OCI-LY3 (cell line): ENCODE results near the gene ADARB2.

Experiments
- H2AFZ ChIP-seq: fragments of 200-600, 300-600 bp; shearing (Covaris generic); 2 replicates; pipeline ENCODE4 v1.6.0; 2014; ENCODE audit warnings: antibody characterized with exemption, low read depth, low read length
- H3K27ac ChIP-seq: fragments of 200-600, 300-600 bp; sonication (generic); 2 replicates; pipeline ENCODE4 v1.5.1; 2014; ENCODE audit warnings: mild to moderate bottlenecking, low read length, moderate library complexity, mixed read lengths
- H3K27me3 ChIP-seq: fragments of 200-600, 300-600 bp; sonication (generic); 2 replicates; pipeline ENCODE4 v1.6.1; 2014; ENCODE audit warnings: low read depth, low read length, mixed read lengths
- H3K36me3 ChIP-seq: fragments of 200-600, 300-600 bp; sonication (generic); replicated peaks from 2 replicates; pipeline ENCODE3; 2014; ENCODE audit warnings: low read depth, low read length, mixed read lengths
- H3K4me1 ChIP-seq: fragments of 300-600, 200-600 bp; sonication (generic); 2 replicates; pipeline ENCODE4 v1.6.1; 2014; ENCODE audit warnings: low read length, mixed read lengths
- H3K4me2 ChIP-seq: fragments of 200-600, 300-600 bp; sonication (generic); 2 replicates; pipeline ENCODE4 v1.6.1; 2014; ENCODE audit warnings: low read length, mixed read lengths
- H3K4me3 ChIP-seq: fragments of 300-600, 200-600 bp; sonication (generic); 2 replicates; pipeline ENCODE4 v1.5.1; 2014; ENCODE audit warnings: antibody characterized with exemption, mild to moderate bottlenecking, low read length, moderate library complexity
- H3K79me2 ChIP-seq: fragments of 300-600, 200-600 bp; shearing (Covaris generic); 2 replicates; pipeline ENCODE4 v1.6.1; 2014; ENCODE audit warnings: mild to moderate bottlenecking, low read length, mixed read lengths
- H3K9ac ChIP-seq: fragments of 300-600, 200-600 bp; shearing (Covaris generic); 2 replicates; pipeline ENCODE4 v1.6.0; 2014; ENCODE audit warnings: mild to moderate bottlenecking, low read length, moderate library complexity
- H3K9me3 ChIP-seq: fragments of 200-600, 300-600 bp; shearing (Covaris generic); 2 replicates; pipeline ENCODE4 v1.6.1; 2014; ENCODE audit warnings: low read length, mixed read lengths; ENCODE audit not compliant: insufficient read depth
- H4K20me1 ChIP-seq: fragments of 200-600, 300-600 bp; sonication (generic); 2 replicates; pipeline ENCODE4 v1.6.1; 2016; ENCODE audit warnings: low read length, mixed read lengths; ENCODE audit not compliant: insufficient read depth
- CTCF ChIP-seq: fragments of 200-600, 300-600 bp; sonication (generic); IDR thresholded peaks from 2 replicates; pipeline ENCODE4 v1.5.1; 2014; ENCODE audit warnings: antibody characterized with exemption, low read length, low read depth
- EZH2phosphoT487 ChIP-seq: fragments of 200-600 bp; shearing (Covaris generic); IDR thresholded peaks from 2 replicates; pipeline ENCODE4 v1.6.1; 2018; ENCODE audit warnings: antibody characterized with exemption, mixed run types, low read depth

The ADARB2 gene

GRCh38 chr10:1663226-1663625 lies 74.1 kb downstream of the ADARB2 start:
- no peak overlapping the region for H2AFZ ChIP-seq
- H3K4me1 ChIP-seq: no peaks in the 10 kb centered on the region
- no peaks in the 10 kb centered on the region for H3K79me2 ChIP-seq
- no peaks in the 10 kb centered on the region for H3K36me3 ChIP-seq
- no peak overlapping the region for H3K27ac ChIP-seq
- H3K27me3 ChIP-seq: no peaks in the 10 kb centered on the region
- H3K9ac ChIP-seq: no peak overlapping the region
- no peak overlapping the region for H3K4me2 ChIP-seq
- no peaks in the 10 kb centered on the region for H4K20me1 ChIP-seq
- TF ChIP-seq EZH2phosphoT487 (no peak), CTCF (no peak)
- H3K4me3 ChIP-seq: no peak overlapping the region
- H3K9me3 ChIP-seq: no peaks in the 10 kb centered on the region

GRCh38 chr10:1662438-1663025 lies 74.8 kb downstream of the ADARB2 start:
- TF ChIP-seq CTCF (no peak), EZH2phosphoT487 (no peak)
- no peak overlapping the region for H3K27ac ChIP-seq

GRCh38 chr10:1661859-1662437 lies 75.4 kb downstream of the ADARB2 start:
- Histone ChIP-seq H3K27me3 (no peaks in the 10 kb centered on the region), H3K4me2 (no peak overlapping the region), H3K9ac (no peak overlapping the region), H3K4me3 (no peak overlapping the region), H3K27ac (no peak overlapping the region), H3K4me1 (no peaks in the 10 kb centered on the region), H3K9me3 (no peaks in the 10 kb centered on the region), H4K20me1 (no peaks in the 10 kb centered on the region), H3K36me3 (no peaks in the 10 kb centered on the region), H2AFZ (no peak overlapping the region), H3K79me2 (no peaks in the 10 kb centered on the region)
- no peak for TF ChIP-seq EZH2phosphoT487
- TF ChIP-seq CTCF: no peak

More at GRCh38 chr10:1662438-1663025, 74.8 kb downstream of the ADARB2 start:
- no peak overlapping the region for H3K4me3 ChIP-seq
- H3K4me2 ChIP-seq: no peak overlapping the region
- H3K9ac ChIP-seq: no peak overlapping the region
- no peaks in the 10 kb centered on the region for H3K27me3 ChIP-seq
- H3K4me1 ChIP-seq: no peaks in the 10 kb centered on the region
- no peaks in the 10 kb centered on the region for H3K9me3 ChIP-seq
- H3K36me3 ChIP-seq: no peaks in the 10 kb centered on the region
- H3K79me2 ChIP-seq: no peaks in the 10 kb centered on the region
- H2AFZ ChIP-seq: no peak overlapping the region
- H4K20me1 ChIP-seq: no peaks in the 10 kb centered on the region

- no peaks in the 10 kb centered on the region for H3K4me1 ChIP-seq
- H3K36me3 ChIP-seq: no peaks in the 10 kb centered on the region
- H2AFZ ChIP-seq: no peak overlapping the region
- no peaks in the 10 kb centered on the region for H4K20me1 ChIP-seq
- H3K9me3 ChIP-seq: no peaks in the 10 kb centered on the region
- H3K4me3 ChIP-seq: no peak overlapping the region
- no peak overlapping the region for H3K4me2 ChIP-seq
- TF ChIP-seq EZH2phosphoT487 (no peak), CTCF (no peak)
- no peaks in the 10 kb centered on the region for H3K79me2 ChIP-seq
- no peak overlapping the region for H3K9ac ChIP-seq
- H3K27ac ChIP-seq: no peak overlapping the region
- no peaks in the 10 kb centered on the region for H3K27me3 ChIP-seq
Measured at GRCh38 chr10:1661416-1661815, 75.9 kb downstream of the ADARB2 start.
